Colonic mucosa (tissue), 4 donors: ENCODE data around the gene MSI2. TPM values are rescaled to one million over a fixed set of nuclear protein-coding genes. Genes with fewer than 3 reads are reported as not detected.

Experiments used
- DNase-seq: peaks from one replicate; pipeline ENCODE4 v3.0.0-alpha.2; 2020
- H3K27ac ChIP-seq: fragments of 200-600 bp; one replicate; pipeline ENCODE4 v1.8.0; 2021
- H3K27me3 ChIP-seq: fragments of 200-600 bp; one replicate; pipeline ENCODE4 v1.8.0; 2021
- H3K36me3 ChIP-seq: fragments of 200-600 bp; one replicate; pipeline ENCODE4 v1.8.0; 2021
- H3K4me1 ChIP-seq: fragments of 200-600 bp; one replicate; pipeline ENCODE4 v1.8.0; 2021; ENCODE audit warnings: mild to moderate bottlenecking
- H3K4me3 ChIP-seq: fragments of 200-600 bp; one replicate; pipeline ENCODE4 v1.8.0; 2021
- H3K9ac ChIP-seq, 2 donors: one replicate each; pipeline ENCODE4 v1.7.0; 2013; ENCODE audit warnings: control low read depth in 2 of 2, low read depth in 2 of 2, low read length in 2 of 2
- H3K9me3 ChIP-seq: fragments of 200-600 bp; one replicate; pipeline ENCODE4 v1.8.0; 2021
- intact Hi-C: fragments of 100-400 bp; cut with DNase I; formaldehyde crosslinking; loops from one replicate; pipeline ENCODE4 v1.14.1; 2022
- total RNA-seq, 2 donors: library from RNA; stranded (reverse); fragmentation: NEBNext Ultra II Directional in 1 of 2; extraction: Animal tissue kit (Norgen Biotek cat#: 25700) in 1 of 2; gene quantifications; one replicate each; pipeline ENCODE4 v1.2.1, GENCODE V29; 2021
- TF ChIP-seq, protein P1 (sequence below): fragments of 200-600 bp; IDR thresholded peaks from one replicate; pipeline ENCODE4 v1.8.0; 2022; ENCODE audit warnings: antibody characterized with exemption, mild to moderate bottlenecking
- donor health status: healthy.
- donor health status: DM: no; HTN: no; CAD: no.
- donor health status: DM: no; HTN: no; CAD: no.

The MSI2 gene
- total RNA-seq, 2 donors from 2014 or later, result 61.6 to 75.4 TPM

DNA sequence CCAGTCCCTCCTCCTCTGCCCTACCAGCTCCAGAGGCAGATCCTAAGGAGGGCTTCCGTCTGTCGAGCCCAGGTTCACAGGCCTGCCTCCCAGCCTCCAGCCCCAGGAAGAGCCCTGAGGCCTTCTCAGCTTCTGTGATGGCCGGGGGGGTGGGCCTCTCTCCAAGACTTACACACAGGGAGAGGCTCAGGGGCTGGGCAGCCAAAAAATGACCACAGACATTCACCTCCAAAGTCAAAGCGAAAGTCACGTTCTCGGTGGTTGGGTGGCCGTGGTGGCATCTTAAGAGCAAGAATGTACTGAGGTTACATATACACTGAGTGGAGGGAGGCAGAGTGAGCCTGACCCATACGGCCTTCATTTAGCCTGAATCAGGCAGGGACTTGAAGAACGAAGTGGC, 369.6 kb downstream of the MSI2 start:
- no peaks in the 10 kb centered on the region for H3K9me3 ChIP-seq
- no peak for DNase-seq
- H3K4me1 ChIP-seq, result no peaks in the 10 kb centered on the region
- TF ChIP-seq, protein P1, sequence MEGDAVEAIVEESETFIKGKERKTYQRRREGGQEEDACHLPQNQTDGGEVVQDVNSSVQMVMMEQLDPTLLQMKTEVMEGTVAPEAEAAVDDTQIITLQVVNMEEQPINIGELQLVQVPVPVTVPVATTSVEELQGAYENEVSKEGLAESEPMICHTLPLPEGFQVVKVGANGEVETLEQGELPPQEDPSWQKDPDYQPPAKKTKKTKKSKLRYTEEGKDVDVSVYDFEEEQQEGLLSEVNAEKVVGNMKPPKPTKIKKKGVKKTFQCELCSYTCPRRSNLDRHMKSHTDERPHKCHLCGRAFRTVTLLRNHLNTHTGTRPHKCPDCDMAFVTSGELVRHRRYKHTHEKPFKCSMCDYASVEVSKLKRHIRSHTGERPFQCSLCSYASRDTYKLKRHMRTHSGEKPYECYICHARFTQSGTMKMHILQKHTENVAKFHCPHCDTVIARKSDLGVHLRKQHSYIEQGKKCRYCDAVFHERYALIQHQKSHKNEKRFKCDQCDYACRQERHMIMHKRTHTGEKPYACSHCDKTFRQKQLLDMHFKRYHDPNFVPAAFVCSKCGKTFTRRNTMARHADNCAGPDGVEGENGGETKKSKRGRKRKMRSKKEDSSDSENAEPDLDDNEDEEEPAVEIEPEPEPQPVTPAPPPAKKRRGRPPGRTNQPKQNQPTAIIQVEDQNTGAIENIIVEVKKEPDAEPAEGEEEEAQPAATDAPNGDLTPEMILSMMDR, result no peak
- H3K27me3 ChIP-seq, result no peaks in the 10 kb centered on the region
- H3K9ac ChIP-seq, result no peak overlapping the region
- intact Hi-C loops, result no loop called here
- no peak overlapping the region for H3K27ac ChIP-seq
- H3K36me3 ChIP-seq, result no peaks in the 10 kb centered on the region
- no peak overlapping the region for H3K4me3 ChIP-seq

- H3K4me1 ChIP-seq, result no peaks in the 10 kb centered on the region
- no peak for DNase-seq
- no peaks in the 10 kb centered on the region for H3K27me3 ChIP-seq
- no peak overlapping the region for H3K9ac ChIP-seq
- H3K4me3 ChIP-seq, result no peak overlapping the region
- H3K27ac ChIP-seq, result no peak overlapping the region
- H3K9me3 ChIP-seq, result no peaks in the 10 kb centered on the region
- TF ChIP-seq, protein P1, result no peak
- H3K36me3 ChIP-seq, result no peaks in the 10 kb centered on the region
- intact Hi-C loops, result no loop called here
These were observed 370.3 kb downstream of the MSI2 start for GRCh38 chr17:57626520-57627210.

DNA sequence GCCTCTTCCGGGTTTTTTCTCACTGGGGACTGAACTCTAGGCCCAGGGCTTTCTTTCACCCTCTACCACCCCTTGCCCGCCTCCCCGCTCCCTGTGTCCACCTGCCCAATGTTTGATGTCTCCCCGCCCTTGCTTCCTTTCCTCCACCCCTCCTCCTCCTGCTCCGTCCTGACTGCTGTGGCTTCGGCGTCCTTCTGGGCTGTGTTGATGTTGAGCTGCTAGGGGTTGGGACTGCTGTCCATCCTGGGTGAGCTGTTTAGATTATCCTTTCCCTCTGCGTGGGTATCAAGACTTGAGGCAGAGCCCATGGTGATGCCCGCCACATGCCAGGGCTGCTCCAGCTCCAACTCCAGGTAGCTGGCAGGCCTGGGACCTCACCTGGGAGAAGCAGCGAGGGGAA, 371.3 kb downstream of the MSI2 start:
- intact Hi-C loops, result no loop called here
- no peaks in the 10 kb centered on the region for H3K36me3 ChIP-seq
- no peak overlapping the region for H3K27ac ChIP-seq
- TF ChIP-seq, protein P1, result no peak
- no peak overlapping the region for H3K4me3 ChIP-seq
- no peaks in the 10 kb centered on the region for H3K4me1 ChIP-seq
- H3K27me3 ChIP-seq, result no peaks in the 10 kb centered on the region
- H3K9ac ChIP-seq, result no peak overlapping the region
- H3K9me3 ChIP-seq, result no peaks in the 10 kb centered on the region
- DNase-seq, result no peak

DNA sequence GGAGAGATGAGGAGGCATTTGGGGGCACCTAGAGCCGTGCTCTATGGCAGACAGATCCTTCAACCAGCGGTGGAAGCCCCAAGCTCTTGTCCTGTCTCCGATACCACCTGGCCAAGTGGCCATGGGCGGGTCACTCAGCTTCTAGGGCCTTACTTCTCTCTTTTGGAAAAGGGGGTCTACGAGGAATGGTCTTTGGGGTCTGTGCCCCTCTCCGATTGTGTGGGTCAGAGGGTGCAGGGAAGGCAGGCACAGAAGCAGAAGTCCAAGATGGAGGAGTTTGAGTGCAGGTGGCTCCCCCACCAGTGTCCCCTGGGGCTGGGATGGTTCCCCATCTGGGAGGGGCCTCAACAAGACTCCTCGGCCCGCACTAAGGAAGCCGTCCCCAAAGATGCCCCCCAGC, 372.1 kb downstream of the MSI2 start:
- Histone ChIP-seq H3K27ac (no peak overlapping the region), H3K9me3 (no peaks in the 10 kb centered on the region), H3K4me1 (no peaks in the 10 kb centered on the region), H3K4me3 (no peak overlapping the region), H3K9ac (no peak overlapping the region), H3K27me3 (no peaks in the 10 kb centered on the region), H3K36me3 (no peaks in the 10 kb centered on the region)
- intact Hi-C loops, result no loop called here
- no peak for DNase-seq
- TF ChIP-seq, protein P1, result no peak

- H3K27me3 ChIP-seq, result no peaks in the 10 kb centered on the region
- no peak for DNase-seq
- H3K36me3 ChIP-seq, result no peaks in the 10 kb centered on the region
- no peaks in the 10 kb centered on the region for H3K4me1 ChIP-seq
- no peak overlapping the region for H3K27ac ChIP-seq
- no peaks in the 10 kb centered on the region for H3K9me3 ChIP-seq
- intact Hi-C loops, result no loop called here
- no peak overlapping the region for H3K9ac ChIP-seq
- no peak overlapping the region for H3K4me3 ChIP-seq
- TF ChIP-seq, protein P1, result no peak
These were observed 373.1 kb downstream of the MSI2 start for GRCh38 chr17:57629470-57629869.
